Head of caudate nucleus (tissue), 42 donors: Measurements from ENCODE around the gene PAX7.

Experiments
- DNase-seq, 42 donors: peaks; one replicate each; pipeline versions ENCODE4 v3.0.0 to v3.0.0-alpha.2; 2020 to 2021; ENCODE audit warnings: mixed read lengths in 7 of 42
- intact Hi-C: fragments of 100-400 bp; cut with DNase I; formaldehyde crosslinking; loops from one replicate; pipeline ENCODE4 v1.15.0; 2022

PAX7 gene

GRCh38 chr1:18716785-18717678, 86.4 kb downstream of the PAX7 start:
- intact Hi-C loops = no loop called here
- DNase-seq = no peak

- no peak for DNase-seq
- intact Hi-C loops = loop anchor here (10.0 kb wide), 1 partner anchor 265 kb away; no protein-coding TSS in a partner anchor
Measured at GRCh38 chr1:18719786-18720451, 89.3 kb downstream of the PAX7 start.

- intact Hi-C loops = loop anchor here (10.0 kb wide), 1 partner anchor 264 kb away; no protein-coding TSS in a partner anchor
- no peak for DNase-seq
Measured at GRCh38 chr1:18721041-18721440, 90.4 kb downstream of the PAX7 start.

- no peak for DNase-seq
- intact Hi-C loops = loop anchor here (10.0 kb wide), 1 partner anchor 263 kb away; no protein-coding TSS in a partner anchor
Measured at GRCh38 chr1:18721776-18722175, 91.1 kb downstream of the PAX7 start.

GRCh38 chr1:18722270-18722669, 91.6 kb downstream of the PAX7 start:
- DNase-seq = no peak
- intact Hi-C loops = loop anchor here (10.0 kb wide), 1 partner anchor 263 kb away; no protein-coding TSS in a partner anchor

- no peak for DNase-seq
- intact Hi-C loops = loop anchor here (10.0 kb wide), 1 partner anchor 262 kb away; no protein-coding TSS in a partner anchor
Measured at GRCh38 chr1:18723206-18723605, 92.6 kb downstream of the PAX7 start.

- intact Hi-C loops = loop anchor here (10.0 kb wide), 1 partner anchor 261 kb away; no protein-coding TSS in a partner anchor
- peak in 23 of 42 donors; percentile 5 to 61 (median 27) for DNase-seq
Measured at GRCh38 chr1:18723701-18724411, 93.2 kb downstream of the PAX7 start.

- DNase-seq = no peak
- intact Hi-C loops = loop anchor here (10.0 kb wide), 1 partner anchor 260 kb away; no protein-coding TSS in a partner anchor
Measured at GRCh38 chr1:18724801-18725200, 94.2 kb downstream of the PAX7 start.

GRCh38 chr1:18725231-18725895, 94.7 kb downstream of the PAX7 start:
- intact Hi-C loops = loop anchor here (10.0 kb wide), 1 partner anchor 259 kb away; no protein-coding TSS in a partner anchor
- DNase-seq = no peak

- peak in 2 of 42 donors; percentile 14 to 21 for DNase-seq
- intact Hi-C loops = loop anchor here (10.0 kb wide), 1 partner anchor 258 kb away; no protein-coding TSS in a partner anchor
Measured at GRCh38 chr1:18726368-18726767, 95.7 kb downstream of the PAX7 start.

- DNase-seq = no peak
Measured at GRCh38 chr1:18727956-18728355, 97.3 kb downstream of the PAX7 start.

GRCh38 chr1:18730321-18730720, 99.7 kb downstream of the PAX7 start:
- intact Hi-C loops = no loop called here
- no peak for DNase-seq

More at GRCh38 chr1:18727956-18728355, 97.3 kb downstream of the PAX7 start:
- intact Hi-C loops = loop anchor here (10.0 kb wide), 1 partner anchor 257 kb away; no protein-coding TSS in a partner anchor

GRCh38 chr1:18731148-18731547, 100.5 kb downstream of the PAX7 start:
- intact Hi-C loops = no loop called here

GRCh38 chr1:18731591-18732235, 101.1 kb downstream of the PAX7 start:
- DNase-seq = no peak
- intact Hi-C loops = no loop called here

More at GRCh38 chr1:18731148-18731547, 100.5 kb downstream of the PAX7 start:
- DNase-seq = no peak

- DNase-seq = no peak
- intact Hi-C loops = no loop called here
Measured at GRCh38 chr1:18732686-18733085, 102.0 kb downstream of the PAX7 start.

GRCh38 chr1:18734001-18734400, 103.4 kb downstream of the PAX7 start:
- DNase-seq = no peak

GRCh38 chr1:18734461-18735223, 104.0 kb downstream of the PAX7 start:
- no peak for DNase-seq
- intact Hi-C loops = no loop called here

More at GRCh38 chr1:18734001-18734400, 103.4 kb downstream of the PAX7 start:
- intact Hi-C loops = no loop called here
